ENCODE measurements around the gene IER3IP1. TPM values are rescaled to one million over a fixed set of nuclear protein-coding genes. Genes with fewer than 3 reads are reported as not detected.

Gene IER3IP1
- total RNA-seq, 4 donors from 2014 or later = 8.1 to 11.1 (median 8.8) TPM

- no peak for TF ChIP-seq POLR2A (IDR thresholded peaks at IDR 0.05)
- no peak for TF ChIP-seq CTCF (IDR thresholded peaks at IDR 0.05)
- Histone ChIP-seq H3K27me3 (no peaks in the 10 kb centered on the region), H3K4me1 (no peaks in the 10 kb centered on the region), H3K27ac (no peak overlapping the region), H3K36me3 (peaks cover 0 to 49% (median 0%) of the 10 kb centered on the region in 3 donors), H3K9me3 (no peaks in the 10 kb centered on the region), H3K4me3 (no peak overlapping the region)
- no peak for DNase-seq
These were observed 62.2 kb downstream of the IER3IP1 start for GRCh38 chr18:47113796-47114540.

- no peak for DNase-seq
- H3K36me3 ChIP-seq = peaks cover 0 to 60% (median 0%) of the 10 kb centered on the region in 3 donors
- TF ChIP-seq CTCF (IDR thresholded peaks at IDR 0.05) (no peak), POLR2A (IDR thresholded peaks at IDR 0.05) (no peak)
- H3K4me3 ChIP-seq = no peak overlapping the region
- H3K4me1 ChIP-seq = no peaks in the 10 kb centered on the region
- H3K9me3 ChIP-seq = no peaks in the 10 kb centered on the region
- no peaks in the 10 kb centered on the region for H3K27me3 ChIP-seq
- H3K27ac ChIP-seq = no peak overlapping the region
These were observed 65.5 kb downstream of the IER3IP1 start for GRCh38 chr18:47110492-47111274.

- no peaks in the 10 kb centered on the region for H3K9me3 ChIP-seq
- no peak overlapping the region for H3K4me3 ChIP-seq
- H3K27ac ChIP-seq = no peak overlapping the region
- DNase-seq = no peak
- H3K27me3 ChIP-seq = no peaks in the 10 kb centered on the region
- no peaks in the 10 kb centered on the region for H3K4me1 ChIP-seq
- peaks cover 0 to 64% (median 0%) of the 10 kb centered on the region in 3 donors for H3K36me3 ChIP-seq
- no peak for TF ChIP-seq POLR2A (IDR thresholded peaks at IDR 0.05)
- no peak for TF ChIP-seq CTCF (IDR thresholded peaks at IDR 0.05)
These were observed 66.4 kb downstream of the IER3IP1 start for GRCh38 chr18:47109720-47110119.

GRCh38 chr18:47108998-47109405 lies 67.2 kb downstream of the IER3IP1 start:
- TF ChIP-seq POLR2A (IDR thresholded peaks at IDR 0.05) = no peak
- TF ChIP-seq CTCF (IDR thresholded peaks at IDR 0.05) = no peak
- H3K4me3 ChIP-seq = no peak overlapping the region
- H3K27me3 ChIP-seq = no peaks in the 10 kb centered on the region
- no peaks in the 10 kb centered on the region for H3K4me1 ChIP-seq
- no peak overlapping the region for H3K27ac ChIP-seq
- H3K36me3 ChIP-seq = peaks cover 0 to 62% (median 0%) of the 10 kb centered on the region in 3 donors
- no peaks in the 10 kb centered on the region for H3K9me3 ChIP-seq
- no peak for DNase-seq

- no peaks in the 10 kb centered on the region for H3K27me3 ChIP-seq
- DNase-seq = no peak
- H3K4me1 ChIP-seq = no peaks in the 10 kb centered on the region
- H3K4me3 ChIP-seq = no peak overlapping the region
- H3K27ac ChIP-seq = no peak overlapping the region
- TF ChIP-seq POLR2A (IDR thresholded peaks at IDR 0.05) (no peak), CTCF (IDR thresholded peaks at IDR 0.05) (no peak)
- H3K9me3 ChIP-seq = no peaks in the 10 kb centered on the region
- H3K36me3 ChIP-seq = peaks cover 0 to 55% (median 0%) of the 10 kb centered on the region in 3 donors
These were observed 67.8 kb downstream of the IER3IP1 start for GRCh38 chr18:47108373-47108772.

Small RNA genes within 50 kb of the gene (small RNA-seq; reads per million reads assigned to genes)
- gene AC012254.4 = 0 reads per million in 2 donors

Other genes with a start within 250 kb of the IER3IP1 start
- gene ELOA2, start 140.7 kb downstream of the IER3IP1 start, total RNA-seq = not detected
- gene HDHD2, start 25.9 kb downstream of the IER3IP1 start, total RNA-seq = 10 to 100 TPM; 16.5 to 34.4 (median 27.6) TPM
- not detected for gene SKOR2, start 75.3 kb upstream of the IER3IP1 start, total RNA-seq